NCI-H1694 treated with DMSO at 0.1 percent for 48 hours (cell line): ENCODE results near the gene STX2.
"Not testable (repeated sequence)": the region's sequence is repeated elsewhere in the genome, so short reads cannot be mapped to it uniquely, and the experiment has no call there.

ENCODE experiments used
- DNase-seq: peaks from one replicate; lab custom pipeline; 2025; lab: John Stamatoyannopoulos, UW

Gene STX2

GRCh38 chr12:130870442-130871285 lies 31.6 kb upstream of the STX2 start:
- DNase-seq = peak; percentile 8

- DNase-seq = no peak
Observed at GRCh38 chr12:130868412-130868811, 29.4 kb upstream of the STX2 start.

- DNase-seq = no peak
Observed at GRCh38 chr12:130863298-130863697, 24.2 kb upstream of the STX2 start.

GRCh38 chr12:130862771-130863170 lies 23.7 kb upstream of the STX2 start:
- DNase-seq = not testable (repeated sequence)

- no peak for DNase-seq
Observed at GRCh38 chr12:130862161-130862560, 23.1 kb upstream of the STX2 start.

GRCh38 chr12:130860311-130860710 lies 21.3 kb upstream of the STX2 start:
- no peak for DNase-seq

- DNase-seq = no peak
Observed at GRCh38 chr12:130859161-130859560, 20.1 kb upstream of the STX2 start.

GRCh38 chr12:130858084-130858483 lies 19.0 kb upstream of the STX2 start:
- DNase-seq = no peak

- no peak for DNase-seq
Observed at GRCh38 chr12:130856088-130856487, 17.0 kb upstream of the STX2 start.

- DNase-seq = no peak
Observed at GRCh38 chr12:130850418-130851021, 11.5 kb upstream of the STX2 start.

GRCh38 chr12:130849561-130850417 lies 10.7 kb upstream of the STX2 start:
- DNase-seq = no peak

GRCh38 chr12:130848785-130849305 lies 9.8 kb upstream of the STX2 start:
- DNase-seq = not testable (repeated sequence)

- not testable (repeated sequence) for DNase-seq
Observed at GRCh38 chr12:130848105-130848504, 9.1 kb upstream of the STX2 start.

- no peak for DNase-seq
Observed at GRCh38 chr12:130847112-130847511, 8.1 kb upstream of the STX2 start.

GRCh38 chr12:130846369-130846768 lies 7.3 kb upstream of the STX2 start:
- DNase-seq = no peak

GRCh38 chr12:130839770-130840404 lies 837 bp upstream of the STX2 start:
- DNase-seq = no peak

- DNase-seq = peak; percentile 27
Observed at GRCh38 chr12:130838284-130838950, 633 bp downstream of the STX2 start.

GRCh38 chr12:130835436-130835835 lies 3.6 kb downstream of the STX2 start:
- no peak for DNase-seq

GRCh38 chr12:130835011-130835410 lies 4.0 kb downstream of the STX2 start:
- DNase-seq = no peak

GRCh38 chr12:130832561-130833209 lies 6.4 kb downstream of the STX2 start:
- no peak for DNase-seq
